Stimulated activated naive CD8-positive, alpha-beta T cell treated with anti-CD3 and anti-CD28 coated beads, Interleukin-15, Interleukin-2, amounts not matched to agents 100 ng/mL and 50 ng/mL, for 24 hours (primary cell): ENCODE results near the gene SLC5A10.
A peak's percentile ranks its signal among the peaks of the same experiment; 100 is the strongest.
"Not testable (repeated sequence)": the region's sequence is repeated elsewhere in the genome, so short reads cannot be mapped to it uniquely, and the experiment has no call there.

Experiments
- H3K27ac Mint-ChIP-seq: one replicate; pipeline ENCODE4 v1.8.0; 2021; ENCODE audit warnings: mild to moderate bottlenecking, mixed read lengths
- H3K27me3 Mint-ChIP-seq: one replicate; pipeline ENCODE4 v1.8.0; 2021; ENCODE audit warnings: mixed read lengths
- H3K36me3 Mint-ChIP-seq: one replicate; pipeline ENCODE4 v1.8.0; 2021; ENCODE audit warnings: low read depth, mixed read lengths
- H3K4me1 Mint-ChIP-seq: one replicate; pipeline ENCODE4 v1.8.0; 2021; ENCODE audit warnings: low read depth, mixed read lengths
- H3K4me3 Mint-ChIP-seq: one replicate; pipeline ENCODE4 v1.8.0; 2021; ENCODE audit warnings: mild to moderate bottlenecking, mixed read lengths
- H3K9me3 Mint-ChIP-seq: one replicate; pipeline ENCODE4 v1.8.0; 2021; ENCODE audit warnings: mixed read lengths

Gene SLC5A10

GRCh38 chr17:19063326-19063956 is 111.5 kb downstream of the SLC5A10 start:
- H3K4me3 Mint-ChIP-seq, result peak overlapping the region; percentile 75
- not testable (repeated sequence) for H3K27me3 Mint-ChIP-seq, H3K9me3 Mint-ChIP-seq, H3K4me1 Mint-ChIP-seq, H3K36me3 Mint-ChIP-seq
- peak overlapping the region; percentile 95 for H3K27ac Mint-ChIP-seq

GRCh38 chr17:19064378-19064777 is 112.4 kb downstream of the SLC5A10 start:
- H3K27me3 Mint-ChIP-seq, H3K36me3 Mint-ChIP-seq, H3K4me3 Mint-ChIP-seq, H3K9me3 Mint-ChIP-seq, H3K4me1 Mint-ChIP-seq, H3K27ac Mint-ChIP-seq: not testable (repeated sequence)

DNA sequence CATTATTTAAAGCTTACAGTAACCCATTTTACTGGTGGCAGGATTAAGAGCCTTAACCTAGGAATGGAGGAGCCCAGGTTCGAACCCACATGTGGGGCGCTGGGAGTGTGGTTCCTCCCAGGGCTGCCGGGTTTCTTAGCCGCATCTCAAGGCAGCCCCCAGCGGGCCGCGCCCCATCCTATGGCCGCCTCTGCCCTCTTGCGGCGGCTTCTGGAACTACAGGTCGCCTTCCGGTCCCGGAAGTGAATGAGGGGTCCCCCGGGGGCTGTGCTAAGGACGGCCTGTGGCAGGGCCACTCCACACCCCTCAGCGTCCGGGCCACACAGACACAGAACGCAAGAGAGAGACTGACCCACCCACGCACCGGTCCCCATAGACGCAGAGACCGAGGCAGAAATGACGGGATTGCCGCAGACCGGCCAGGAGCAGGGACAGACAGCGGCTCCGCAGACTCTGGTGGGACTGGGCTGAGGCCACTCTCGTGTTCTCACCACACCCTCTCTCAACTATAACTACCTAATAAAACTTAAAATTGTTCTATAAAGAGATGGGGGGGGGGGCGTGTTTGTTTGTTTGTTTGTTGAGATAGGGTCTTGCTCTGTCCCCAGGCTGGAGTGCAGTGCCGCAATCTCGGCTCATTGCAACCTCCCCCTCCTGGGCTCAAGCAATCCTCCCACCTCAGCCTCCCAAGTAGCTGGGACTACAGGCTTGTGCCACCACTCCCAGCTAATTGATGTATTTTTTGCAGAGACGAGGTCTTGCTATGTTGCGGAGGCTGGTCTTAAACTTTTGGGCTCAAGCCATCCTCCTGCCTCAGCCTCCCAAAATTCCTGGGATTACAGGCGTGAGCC is 118.6 kb downstream of the SLC5A10 start:
- not testable (repeated sequence) for H3K4me3 Mint-ChIP-seq, H3K9me3 Mint-ChIP-seq, H3K27me3 Mint-ChIP-seq, H3K36me3 Mint-ChIP-seq, H3K27ac Mint-ChIP-seq, H3K4me1 Mint-ChIP-seq
